Psoas muscle (tissue), 8 donors: ENCODE results near the gene ZNF853. TPM values are rescaled to one million over a fixed set of nuclear protein-coding genes. Genes with fewer than 3 reads are reported as not detected.
"Not testable (repeated sequence)": the region's sequence is repeated elsewhere in the genome, so short reads cannot be mapped to it uniquely, and the experiment has no call there.

Experiments used
- ATAC-seq, 4 donors: fragments of 200-7000 bp; cut with Tn5 transposase; one replicate each; pipeline ENCODE4 v1.9.1; 2020; ENCODE audit warnings: moderate library complexity in 3 of 4, mild to moderate bottlenecking in 2 of 4
- DNase-seq, 2 donors: peaks; one replicate each; pipeline ENCODE4 v3.0.0-alpha.2; 2020
- H3K27ac ChIP-seq: fragments of 200-600 bp; one replicate; pipeline ENCODE4 v1.8.0; 2022
- H3K27me3 ChIP-seq, 3 donors: fragments of 200-600 bp in 1 of 3; one replicate each; pipeline versions ENCODE4 v1.6.1 to v1.8.0; 2013 to 2022; ENCODE audit warnings: low read length in 2 of 3, mild to moderate bottlenecking in 2 of 3, moderate library complexity in 1 of 3; ENCODE audit not compliant: insufficient read depth in 3 of 3
- H3K36me3 ChIP-seq, 2 donors: fragments of 200-600 bp in 1 of 2; one replicate each; pipeline versions ENCODE4 v1.6.1 to v1.8.0; 2013 to 2022; ENCODE audit warnings: low read depth in 1 of 2, mild to moderate bottlenecking in 1 of 2, moderate library complexity in 1 of 2; ENCODE audit not compliant: insufficient read depth in 1 of 2
- H3K4me1 ChIP-seq: fragments of 200-600 bp; one replicate; pipeline ENCODE4 v1.8.0; 2022
- H3K4me3 ChIP-seq: fragments of 200-600 bp; one replicate; pipeline ENCODE4 v1.8.0; 2022; ENCODE audit warnings: mild to moderate bottlenecking
- H3K9me3 ChIP-seq: fragments of 200-600 bp; one replicate; pipeline ENCODE4 v1.8.0; 2022
- WGBS, 3 donors: extraction: QIAGEN DNeasy Blood & Tissue Kit; methylation state at CpG; one replicate each; pipeline versions ENCODE4 v1.1.6 to v1.1.7; 2013; 5-methylcytosine and 5-hydroxymethylcytosine counted together
- intact Hi-C, 2 donors: fragments of 100-400 bp; cut with DNase I; formaldehyde crosslinking; loops; one replicate each; pipeline versions ENCODE4 v1.11.0 to v1.14.2; 2022
- polyA plus RNA-seq, 3 donors: library from polyadenylated mRNA; stranded (reverse); fragments of 200-250 nt; gene quantifications; one replicate each; pipeline ENCODE4 v1.2.3, GENCODE V29; 2013
- total RNA-seq, 4 donors: library from RNA; stranded (reverse); fragmentation: NEBNext Ultra II Directional in 2 of 4; extraction: Animal tissue kit (Norgen Biotek cat#: 25700) in 2 of 4; gene quantifications; one replicate each; pipeline versions ENCODE4 v1.2.1 to v1.2.4, GENCODE V29; 2021 to 2023
- TF ChIP-seq, protein P1 (sequence below): fragments of 200-600 bp; IDR thresholded peaks from one replicate; pipeline ENCODE4 v1.8.0; 2022; ENCODE audit warnings: antibody characterized with exemption
- donor health status: healthy with polysubstance abuse.
- donor health status: DM: no; HTN: no; CAD: no; lungs with moderate emphysema.
- donor health status: Bipolar disorder and iron deficiency.
- donor health status: healthy.
- donor health status: DM: yes; HTN: yes; CAD: no.
- donor health status: DM: no; HTN: no; CAD: no.
- donor health status: DM: no; HTN: no; CAD: no.
- donor health status: DM: yes; HTN: yes; CAD: no.

ZNF853 gene
- total and polyA plus RNA-seq, 7 donors = 4.4 to 10.5 (median 7.8) TPM

GRCh38 chr7:6631605-6632004, 16.2 kb downstream of the ZNF853 start:
- no peak overlapping the region for H3K27ac ChIP-seq
- no peaks in the 10 kb centered on the region for H3K27me3 ChIP-seq
- H3K4me1 ChIP-seq = peaks cover 4% of the 10 kb centered on the region
- TF ChIP-seq, protein P1, sequence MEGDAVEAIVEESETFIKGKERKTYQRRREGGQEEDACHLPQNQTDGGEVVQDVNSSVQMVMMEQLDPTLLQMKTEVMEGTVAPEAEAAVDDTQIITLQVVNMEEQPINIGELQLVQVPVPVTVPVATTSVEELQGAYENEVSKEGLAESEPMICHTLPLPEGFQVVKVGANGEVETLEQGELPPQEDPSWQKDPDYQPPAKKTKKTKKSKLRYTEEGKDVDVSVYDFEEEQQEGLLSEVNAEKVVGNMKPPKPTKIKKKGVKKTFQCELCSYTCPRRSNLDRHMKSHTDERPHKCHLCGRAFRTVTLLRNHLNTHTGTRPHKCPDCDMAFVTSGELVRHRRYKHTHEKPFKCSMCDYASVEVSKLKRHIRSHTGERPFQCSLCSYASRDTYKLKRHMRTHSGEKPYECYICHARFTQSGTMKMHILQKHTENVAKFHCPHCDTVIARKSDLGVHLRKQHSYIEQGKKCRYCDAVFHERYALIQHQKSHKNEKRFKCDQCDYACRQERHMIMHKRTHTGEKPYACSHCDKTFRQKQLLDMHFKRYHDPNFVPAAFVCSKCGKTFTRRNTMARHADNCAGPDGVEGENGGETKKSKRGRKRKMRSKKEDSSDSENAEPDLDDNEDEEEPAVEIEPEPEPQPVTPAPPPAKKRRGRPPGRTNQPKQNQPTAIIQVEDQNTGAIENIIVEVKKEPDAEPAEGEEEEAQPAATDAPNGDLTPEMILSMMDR = no peak
- DNase-seq (no peak), ATAC-seq (no peak)
- intact Hi-C loops = no loop called here
- no peaks in the 10 kb centered on the region for H3K9me3 ChIP-seq
- 56 to 68% (median 67%) methylated on average over 7 of the region's 7 CpGs for WGBS, 3 donors
- H3K4me3 ChIP-seq = no peak overlapping the region
- no peaks in the 10 kb centered on the region for H3K36me3 ChIP-seq

DNA sequence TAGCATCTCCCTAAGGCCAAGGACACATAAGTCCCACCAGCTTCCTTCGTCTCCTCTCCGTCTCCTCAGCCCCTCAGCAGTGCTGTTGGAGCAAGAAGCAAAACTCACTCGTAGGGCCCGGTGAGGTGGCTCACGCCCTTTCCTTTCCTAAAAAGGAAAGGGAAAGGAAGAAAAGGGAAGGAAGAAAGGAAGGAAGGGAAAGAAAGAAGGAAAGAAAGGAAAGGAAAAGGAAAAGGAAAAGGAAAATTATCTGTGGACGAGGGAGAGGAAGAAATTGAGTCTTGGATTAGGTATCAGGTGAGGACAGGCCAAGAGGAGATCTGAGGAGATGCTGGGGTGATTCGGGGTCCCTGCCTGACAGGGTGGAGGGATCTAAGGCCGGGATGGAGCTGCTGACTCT, 18.6 kb downstream of the ZNF853 start:
- TF ChIP-seq, protein P1 = no peak

GRCh38 chr7:6634971-6635370, 19.6 kb downstream of the ZNF853 start:
- DNase-seq, H3K4me3 ChIP-seq, ATAC-seq, H3K27me3 ChIP-seq, H3K27ac ChIP-seq, intact Hi-C loops, H3K9me3 ChIP-seq: not testable (repeated sequence)
- H3K4me1 ChIP-seq = peaks cover 12% of the 10 kb centered on the region
- peaks cover 0 to 11% of the 10 kb centered on the region in 2 donors for H3K36me3 ChIP-seq
- WGBS, 3 donors = 84 to 88% (median 87%) methylated on average over 5 of the region's 5 CpGs

More for the DNA sequence above, 18.6 kb downstream of the ZNF853 start:
- Histone ChIP-seq H3K4me3 (no peak overlapping the region), H3K4me1 (peaks cover 12% of the 10 kb centered on the region), H3K9me3 (no peaks in the 10 kb centered on the region), H3K27ac (no peak overlapping the region), H3K27me3 (no peaks in the 10 kb centered on the region), H3K36me3 (peaks cover 0 to 2% of the 10 kb centered on the region in 2 donors)
- DNase-seq (no peak), ATAC-seq (no peak)
- intact Hi-C loops = no loop called here
- WGBS, 3 donors = 69 to 74% (median 69%) methylated on average over 8 of the region's 8 CpGs

- DNase-seq (peak; percentile 69 to 84), ATAC-seq (peak; percentile 84 to 95 (median 92))
- Histone ChIP-seq H3K36me3 (peaks cover 0 to 22% of the 10 kb centered on the region in 2 donors), H3K4me1 (peaks cover 12% of the 10 kb centered on the region), H3K27me3 (no peaks in the 10 kb centered on the region), H3K9me3 (no peaks in the 10 kb centered on the region), H3K27ac (peak within 1 kb of the TSS; percentile 87), H3K4me3 (peak within 1 kb of the TSS; percentile 96)
- WGBS, 3 donors = 1% methylated on average over 45 to 104 of the region's 104 CpGs
- intact Hi-C loops = no loop called here
- TF ChIP-seq, protein P1 = no peak
Observed at GRCh38 chr7:6636741-6637543, 21.5 kb downstream of the ZNF853 start, which contains the start of gene ZNF316. TSS of gene ZNF316 (plus strand) at chr7:6637318. CDS start at chr7:6642410, 5,092 bp downstream.

DNA sequence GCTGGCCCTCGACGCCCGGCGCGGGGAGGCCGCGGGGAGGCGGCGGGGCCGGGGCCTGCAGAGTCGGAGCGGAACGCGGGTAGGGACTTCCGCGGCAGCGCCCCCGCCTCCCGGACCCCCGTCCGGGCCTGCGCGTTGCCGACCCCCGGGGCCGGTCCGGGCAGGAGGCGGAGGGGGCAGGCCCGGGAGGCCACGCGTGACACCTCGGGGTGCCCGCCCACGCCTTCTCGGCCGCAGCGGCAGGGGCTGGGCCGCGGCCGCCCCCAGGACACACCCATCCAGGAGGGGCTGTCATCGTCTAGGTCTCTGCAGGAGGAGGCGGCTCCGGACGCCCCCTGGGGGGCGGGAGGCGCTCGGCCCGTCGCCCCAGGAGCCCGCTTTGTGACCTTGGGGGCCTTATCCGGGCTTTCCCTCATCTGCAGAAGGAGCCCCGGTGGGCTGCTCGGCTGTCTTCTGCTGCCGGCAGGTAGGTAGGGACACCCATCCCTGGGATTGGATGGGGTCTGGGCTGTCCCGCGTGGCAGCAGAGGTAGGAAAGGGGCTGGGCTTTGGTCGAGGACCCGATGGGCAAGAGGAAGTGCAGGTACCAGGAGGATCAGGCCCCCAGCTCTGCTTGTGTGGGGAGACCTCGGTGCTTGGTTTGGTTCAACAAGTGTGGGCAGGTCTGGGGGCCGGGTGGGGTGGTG, 22.3 kb downstream of the ZNF853 start:
- ATAC-seq = peak; percentile 20 to 38 (median 26)
- Histone ChIP-seq H3K27me3 (no peaks in the 10 kb centered on the region), H3K4me3 (peak overlapping the region; percentile 96), H3K27ac (peak overlapping the region; percentile 71), H3K9me3 (no peaks in the 10 kb centered on the region), H3K4me1 (peaks cover 12% of the 10 kb centered on the region), H3K36me3 (peaks cover 0 to 28% of the 10 kb centered on the region in 2 donors)
- WGBS, 3 donors = 1 to 4% (median 2%) methylated on average over 25 to 60 of the region's 60 CpGs
- TF ChIP-seq, protein P1 = peak; percentile 18
- no peak for DNase-seq
- intact Hi-C loops = loop anchor here in 1 of 2 donors (2.0 kb wide), 1 partner anchor 49 kb away; no protein-coding TSS in a partner anchor
